Measurements from ENCODE around the gene TDRD7.

DNA sequence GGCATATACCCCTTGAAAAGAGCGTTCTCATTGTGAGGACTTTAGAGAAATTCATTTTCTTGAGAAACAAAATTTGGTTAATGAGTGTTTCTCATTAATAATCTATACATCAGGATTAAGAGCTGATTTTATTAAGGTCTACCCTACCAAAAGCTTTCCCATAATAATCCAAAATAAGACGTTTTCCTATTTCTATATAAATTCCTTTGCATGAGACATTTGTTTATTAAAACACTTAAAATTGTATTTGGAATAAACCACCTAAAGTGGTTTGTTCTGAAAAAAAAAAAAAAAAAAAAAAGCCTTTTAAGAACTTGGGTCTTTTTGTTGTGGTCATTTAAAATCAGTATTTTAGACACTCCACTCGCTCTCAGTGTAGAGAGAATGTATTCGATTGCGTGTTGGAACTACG, 88.9 kb downstream of the TDRD7 start:
- TF ChIP-seq, protein P1, sequence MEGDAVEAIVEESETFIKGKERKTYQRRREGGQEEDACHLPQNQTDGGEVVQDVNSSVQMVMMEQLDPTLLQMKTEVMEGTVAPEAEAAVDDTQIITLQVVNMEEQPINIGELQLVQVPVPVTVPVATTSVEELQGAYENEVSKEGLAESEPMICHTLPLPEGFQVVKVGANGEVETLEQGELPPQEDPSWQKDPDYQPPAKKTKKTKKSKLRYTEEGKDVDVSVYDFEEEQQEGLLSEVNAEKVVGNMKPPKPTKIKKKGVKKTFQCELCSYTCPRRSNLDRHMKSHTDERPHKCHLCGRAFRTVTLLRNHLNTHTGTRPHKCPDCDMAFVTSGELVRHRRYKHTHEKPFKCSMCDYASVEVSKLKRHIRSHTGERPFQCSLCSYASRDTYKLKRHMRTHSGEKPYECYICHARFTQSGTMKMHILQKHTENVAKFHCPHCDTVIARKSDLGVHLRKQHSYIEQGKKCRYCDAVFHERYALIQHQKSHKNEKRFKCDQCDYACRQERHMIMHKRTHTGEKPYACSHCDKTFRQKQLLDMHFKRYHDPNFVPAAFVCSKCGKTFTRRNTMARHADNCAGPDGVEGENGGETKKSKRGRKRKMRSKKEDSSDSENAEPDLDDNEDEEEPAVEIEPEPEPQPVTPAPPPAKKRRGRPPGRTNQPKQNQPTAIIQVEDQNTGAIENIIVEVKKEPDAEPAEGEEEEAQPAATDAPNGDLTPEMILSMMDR (IDR thresholded peaks at IDR 0.05): no peak
- TF ChIP-seq ZFX (IDR thresholded peaks at IDR 0.05; ENCODE audit: borderline replicate concordance): no peak

Data from 22Rv1 (cell line).